Loucy (cell line): ENCODE measurements around the gene SPTLC3.

Experiments used
- EZH2phosphoT487 ChIP-seq: fragments of 200-600 bp; IDR thresholded peaks from 2 replicates; pipeline ENCODE4 v1.6.1; 2018; ENCODE audit warnings: antibody characterized with exemption, mild to moderate bottlenecking, moderate library complexity, borderline replicate concordance
- TF ChIP-seq, protein P1 (sequence below): fragments of 200-600 bp; sonication (generic); conservative IDR thresholded peaks from 2 replicates; pipeline ENCODE4 v1.5.1; 2014; ENCODE audit warnings: mild to moderate bottlenecking, antibody characterized with exemption, low read length

DNA sequence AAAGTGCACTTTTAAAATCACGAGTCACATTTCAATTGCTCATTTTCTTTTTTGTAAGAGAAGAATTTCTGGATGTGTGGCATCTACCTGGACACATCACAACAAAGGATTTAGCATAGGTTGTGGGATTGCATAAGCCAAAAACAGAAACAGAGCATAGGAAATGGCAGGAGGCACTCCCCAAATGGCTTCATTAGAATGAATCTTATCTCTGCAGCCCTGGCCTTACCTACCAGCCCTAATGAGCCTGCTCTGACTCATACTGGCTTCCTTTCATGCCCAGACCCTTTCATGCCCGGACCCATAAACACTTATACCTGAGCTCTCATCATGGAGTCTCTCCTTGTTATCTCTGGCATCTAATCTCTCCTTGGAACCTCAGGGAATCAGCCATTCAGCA lies 23.9 kb upstream of the SPTLC3 start:
- TF ChIP-seq, protein P1, sequence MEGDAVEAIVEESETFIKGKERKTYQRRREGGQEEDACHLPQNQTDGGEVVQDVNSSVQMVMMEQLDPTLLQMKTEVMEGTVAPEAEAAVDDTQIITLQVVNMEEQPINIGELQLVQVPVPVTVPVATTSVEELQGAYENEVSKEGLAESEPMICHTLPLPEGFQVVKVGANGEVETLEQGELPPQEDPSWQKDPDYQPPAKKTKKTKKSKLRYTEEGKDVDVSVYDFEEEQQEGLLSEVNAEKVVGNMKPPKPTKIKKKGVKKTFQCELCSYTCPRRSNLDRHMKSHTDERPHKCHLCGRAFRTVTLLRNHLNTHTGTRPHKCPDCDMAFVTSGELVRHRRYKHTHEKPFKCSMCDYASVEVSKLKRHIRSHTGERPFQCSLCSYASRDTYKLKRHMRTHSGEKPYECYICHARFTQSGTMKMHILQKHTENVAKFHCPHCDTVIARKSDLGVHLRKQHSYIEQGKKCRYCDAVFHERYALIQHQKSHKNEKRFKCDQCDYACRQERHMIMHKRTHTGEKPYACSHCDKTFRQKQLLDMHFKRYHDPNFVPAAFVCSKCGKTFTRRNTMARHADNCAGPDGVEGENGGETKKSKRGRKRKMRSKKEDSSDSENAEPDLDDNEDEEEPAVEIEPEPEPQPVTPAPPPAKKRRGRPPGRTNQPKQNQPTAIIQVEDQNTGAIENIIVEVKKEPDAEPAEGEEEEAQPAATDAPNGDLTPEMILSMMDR = no peak
- no peak for TF ChIP-seq EZH2phosphoT487
